ENCODE measurements around the gene GAR1. TPM values are rescaled to one million over a fixed set of nuclear protein-coding genes. Genes with fewer than 3 reads are reported as not detected.
"Not testable (repeated sequence)": the region's sequence is repeated elsewhere in the genome, so short reads cannot be mapped to it uniquely, and the experiment has no call there.

The GAR1 gene
- 1 to 10 TPM; 6.2 to 9.1 (median 7.7) TPM for total RNA-seq

DNA sequence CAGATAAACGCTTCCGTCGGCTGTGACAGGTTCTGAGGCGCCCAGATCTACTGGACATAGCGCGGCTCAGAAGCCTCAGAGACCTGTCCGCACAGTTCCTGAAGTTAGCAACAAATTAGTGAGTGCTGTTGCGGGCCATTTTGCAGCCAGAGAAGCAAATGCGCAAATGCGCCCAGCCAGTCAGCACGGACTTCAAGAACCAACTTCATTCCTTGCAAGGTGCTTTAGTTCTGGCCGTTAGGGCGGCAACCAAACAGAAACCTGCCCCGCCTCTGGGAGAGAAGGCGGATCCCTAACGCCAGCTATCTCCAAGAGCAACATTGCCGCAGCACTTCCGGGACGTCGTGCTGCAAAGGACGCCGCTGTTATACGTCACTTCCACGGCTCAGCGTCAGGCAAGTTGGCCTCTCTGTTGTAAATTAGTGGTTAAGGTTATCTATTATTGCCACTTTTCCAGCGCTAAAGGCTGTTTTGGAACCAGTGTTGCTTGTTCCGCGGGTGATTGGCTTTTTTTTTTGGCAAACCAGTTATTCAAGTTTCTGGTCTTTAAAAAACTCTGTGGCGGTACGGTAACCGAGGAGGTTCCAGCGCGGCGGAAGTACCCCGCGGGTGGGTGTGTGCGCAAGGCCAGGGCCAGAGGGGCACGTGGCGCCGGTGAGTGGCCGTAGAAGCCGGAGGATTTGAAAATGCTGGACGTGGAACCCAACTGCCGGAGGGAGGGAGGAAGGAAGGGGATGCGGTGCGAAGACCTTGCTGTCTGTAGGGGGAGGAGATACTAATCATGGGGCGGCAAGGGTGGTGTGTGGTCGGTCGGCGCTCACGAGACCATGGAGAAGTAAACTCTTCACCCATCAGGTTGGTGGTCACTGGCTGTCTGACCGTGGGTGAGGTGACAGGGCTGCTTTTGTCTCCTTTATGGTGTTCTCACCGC, at the start of gene GAR1:
Gene GAR1, plus strand, starts transcription at position 612 of the 931 bp plus-strand sequence. CDS start 403 bp downstream, outside the sequence.
- intact Hi-C loops (cut with DNase I) = loop anchor here (2.0 to 5.0 kb wide), 2 partner anchors 85 to 113 kb away; partner anchors contain the start of genes CASP6 and PLA2G12A
- Histone ChIP-seq H3K36me3 (peaks cover 0 to 22% (median 1%) of the 10 kb centered on the region in 4 donors), H3K4me3 (peak within 1 kb of the TSS; percentile 73 to 89 (median 83)), H3K27me3 (no peaks in the 10 kb centered on the region), H3K9me3 (no peaks in the 10 kb centered on the region), H3K27ac (replicated peaks in 1 of 4) (peak within 1 kb of the TSS; percentile 82 to 90 (median 85)), H3K4me1 (peaks cover 7 to 25% (median 17%) of the 10 kb centered on the region in 4 donors)
- DNase-seq (ENCODE audit: extremely low spot score) = peak; percentile 98
- TF ChIP-seq POLR2AphosphoS5 (IDR thresholded peaks at IDR 0.05) (peak; percentile 77 to 87), POLR2A (IDR thresholded peaks at IDR 0.05; ENCODE audit: low read depth) (no peak)
- under 1% methylated on average over 42 of the region's 53 CpGs for WGBS

DNA sequence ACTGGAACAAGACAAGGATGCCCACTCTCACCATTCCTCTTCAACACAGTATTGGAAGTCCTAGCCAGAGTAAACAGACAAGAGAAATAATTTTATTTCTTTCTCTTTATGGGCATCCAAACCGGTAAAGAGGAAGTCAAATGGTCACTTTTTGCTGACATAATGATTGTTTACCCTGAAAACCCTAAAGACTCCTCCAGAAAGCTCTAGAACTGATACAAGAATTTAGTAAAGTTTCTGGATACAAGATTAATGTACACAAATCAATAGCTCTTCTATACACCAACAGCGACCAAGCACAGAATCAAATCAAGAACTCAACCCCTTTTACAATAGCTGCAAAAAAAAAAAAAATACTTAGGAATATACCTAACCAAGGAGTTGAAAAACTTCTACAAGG, 33.5 kb upstream of the GAR1 start:
- H3K4me1 ChIP-seq; H3K27me3 ChIP-seq; DNase-seq (ENCODE audit: extremely low spot score); intact Hi-C loops (cut with DNase I); H3K27ac ChIP-seq (replicated peaks in 1 of 4); H3K36me3 ChIP-seq; H3K9me3 ChIP-seq; H3K4me3 ChIP-seq: not testable (repeated sequence)
- WGBS = 63% methylated on average over 2 of the region's 2 CpGs

DNA sequence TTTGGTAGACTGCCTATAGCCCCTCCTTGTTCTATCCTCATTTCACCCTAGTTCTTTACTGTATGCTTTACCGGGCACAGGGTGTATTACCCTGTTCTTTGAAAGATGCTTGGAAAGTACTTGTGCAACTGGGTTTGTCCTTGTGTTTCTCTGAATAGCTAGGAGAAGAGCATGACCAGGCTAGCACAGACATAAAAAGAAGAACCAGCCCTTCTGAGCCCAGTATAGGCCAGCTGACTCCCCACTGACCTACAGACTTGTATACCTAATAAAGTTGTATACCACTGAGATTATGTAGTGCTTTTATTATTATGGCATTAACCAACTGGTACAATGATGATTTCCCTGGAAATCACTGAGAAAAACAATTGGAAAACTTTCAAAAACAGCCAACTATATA, 28.7 kb upstream of the GAR1 start:
- no peak for TF ChIP-seq POLR2AphosphoS5 (IDR thresholded peaks at IDR 0.05)
- no peak for TF ChIP-seq EP300 (IDR thresholded peaks at IDR 0.05)
- TF ChIP-seq POLR2A (IDR thresholded peaks at IDR 0.05; ENCODE audit: low read depth) = no peak
- TF ChIP-seq, protein P1, sequence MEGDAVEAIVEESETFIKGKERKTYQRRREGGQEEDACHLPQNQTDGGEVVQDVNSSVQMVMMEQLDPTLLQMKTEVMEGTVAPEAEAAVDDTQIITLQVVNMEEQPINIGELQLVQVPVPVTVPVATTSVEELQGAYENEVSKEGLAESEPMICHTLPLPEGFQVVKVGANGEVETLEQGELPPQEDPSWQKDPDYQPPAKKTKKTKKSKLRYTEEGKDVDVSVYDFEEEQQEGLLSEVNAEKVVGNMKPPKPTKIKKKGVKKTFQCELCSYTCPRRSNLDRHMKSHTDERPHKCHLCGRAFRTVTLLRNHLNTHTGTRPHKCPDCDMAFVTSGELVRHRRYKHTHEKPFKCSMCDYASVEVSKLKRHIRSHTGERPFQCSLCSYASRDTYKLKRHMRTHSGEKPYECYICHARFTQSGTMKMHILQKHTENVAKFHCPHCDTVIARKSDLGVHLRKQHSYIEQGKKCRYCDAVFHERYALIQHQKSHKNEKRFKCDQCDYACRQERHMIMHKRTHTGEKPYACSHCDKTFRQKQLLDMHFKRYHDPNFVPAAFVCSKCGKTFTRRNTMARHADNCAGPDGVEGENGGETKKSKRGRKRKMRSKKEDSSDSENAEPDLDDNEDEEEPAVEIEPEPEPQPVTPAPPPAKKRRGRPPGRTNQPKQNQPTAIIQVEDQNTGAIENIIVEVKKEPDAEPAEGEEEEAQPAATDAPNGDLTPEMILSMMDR (IDR thresholded peaks at IDR 0.05) = no peak
- H3K27me3 ChIP-seq = no peaks in the 10 kb centered on the region
- 90% methylated on average over 1 of the region's 1 CpG for WGBS
- no peak overlapping the region for H3K4me3 ChIP-seq
- no peaks in the 10 kb centered on the region for H3K36me3 ChIP-seq
- no peak for DNase-seq (ENCODE audit: extremely low spot score)
- no peak overlapping the region for H3K27ac ChIP-seq (replicated peaks in 1 of 4)
- H3K4me1 ChIP-seq = no peaks in the 10 kb centered on the region
- intact Hi-C loops (cut with DNase I) = no loop called here
- H3K9me3 ChIP-seq = no peaks in the 10 kb centered on the region

DNA sequence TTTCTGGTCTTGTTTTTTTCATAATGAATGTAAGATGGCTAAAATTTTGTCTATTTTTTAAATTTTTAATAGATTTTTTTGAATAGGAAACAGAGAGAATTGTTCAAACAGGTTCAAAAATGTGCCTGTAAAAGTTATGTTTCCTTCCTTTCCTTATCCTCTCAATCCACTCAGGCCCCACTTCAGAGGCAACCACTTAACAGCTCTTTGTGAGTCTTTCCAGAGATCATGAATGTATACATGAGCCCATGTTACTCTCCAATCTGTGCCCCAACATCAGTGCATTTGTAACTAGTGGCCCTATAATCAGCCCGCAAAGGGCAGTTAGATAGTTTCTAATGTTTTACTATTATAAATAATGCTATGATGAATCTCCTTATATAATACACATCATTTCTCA, 27.8 kb upstream of the GAR1 start:
- Histone ChIP-seq H3K4me3 (no peak overlapping the region), H3K4me1 (no peaks in the 10 kb centered on the region), H3K27ac (replicated peaks in 1 of 4) (no peak overlapping the region), H3K9me3 (no peaks in the 10 kb centered on the region), H3K36me3 (no peaks in the 10 kb centered on the region), H3K27me3 (no peaks in the 10 kb centered on the region)
- intact Hi-C loops (cut with DNase I) = no loop called here
- no peak for DNase-seq (ENCODE audit: extremely low spot score)
- TF ChIP-seq, protein P1 (IDR thresholded peaks at IDR 0.05) = no peak
- no peak for TF ChIP-seq POLR2A (IDR thresholded peaks at IDR 0.05; ENCODE audit: low read depth)
- no peak for TF ChIP-seq EP300 (IDR thresholded peaks at IDR 0.05)
- TF ChIP-seq POLR2AphosphoS5 (IDR thresholded peaks at IDR 0.05) = no peak
- 73% methylated on average over 1 of the region's 1 CpG for WGBS

DNA sequence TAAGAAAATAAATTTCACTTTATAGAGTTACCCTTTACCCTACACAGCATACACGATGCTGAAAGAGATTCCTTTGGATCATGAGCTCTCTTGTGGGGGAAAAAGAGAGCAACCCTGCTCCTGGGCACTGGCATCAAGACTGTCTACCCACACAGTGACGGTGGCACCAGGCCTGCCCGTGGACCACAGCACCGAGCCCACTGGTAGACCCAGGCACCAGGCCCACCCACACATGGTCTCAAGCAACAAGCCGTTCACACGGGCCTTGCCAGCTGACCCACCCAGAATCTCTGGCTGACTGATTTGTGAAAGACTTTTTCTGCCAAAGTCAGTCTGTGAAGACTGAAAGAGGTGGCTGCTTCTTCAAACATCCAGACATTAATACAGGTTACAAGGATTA, 20.5 kb upstream of the GAR1 start:
- 86% methylated on average over 6 of the region's 6 CpGs for WGBS
- no peaks in the 10 kb centered on the region for H3K36me3 ChIP-seq
- TF ChIP-seq POLR2A (IDR thresholded peaks at IDR 0.05; ENCODE audit: low read depth) (no peak), EP300 (IDR thresholded peaks at IDR 0.05) (no peak), POLR2AphosphoS5 (IDR thresholded peaks at IDR 0.05) (no peak)
- TF ChIP-seq, protein P1 (IDR thresholded peaks at IDR 0.05) = no peak
- no peak overlapping the region for H3K4me3 ChIP-seq
- no peak for DNase-seq (ENCODE audit: extremely low spot score)
- no peaks in the 10 kb centered on the region for H3K27me3 ChIP-seq
- no peak overlapping the region for H3K27ac ChIP-seq (replicated peaks in 1 of 4)
- no peaks in the 10 kb centered on the region for H3K4me1 ChIP-seq
- intact Hi-C loops (cut with DNase I) = no loop called here
- H3K9me3 ChIP-seq = peaks cover 0 to 17% (median 6%) of the 10 kb centered on the region in 4 donors
